Measurements from ENCODE around the gene STX16.
"Not testable (repeated sequence)": the region's sequence is repeated elsewhere in the genome, so short reads cannot be mapped to it uniquely, and the experiment has no call there.

The STX16 gene

DNA sequence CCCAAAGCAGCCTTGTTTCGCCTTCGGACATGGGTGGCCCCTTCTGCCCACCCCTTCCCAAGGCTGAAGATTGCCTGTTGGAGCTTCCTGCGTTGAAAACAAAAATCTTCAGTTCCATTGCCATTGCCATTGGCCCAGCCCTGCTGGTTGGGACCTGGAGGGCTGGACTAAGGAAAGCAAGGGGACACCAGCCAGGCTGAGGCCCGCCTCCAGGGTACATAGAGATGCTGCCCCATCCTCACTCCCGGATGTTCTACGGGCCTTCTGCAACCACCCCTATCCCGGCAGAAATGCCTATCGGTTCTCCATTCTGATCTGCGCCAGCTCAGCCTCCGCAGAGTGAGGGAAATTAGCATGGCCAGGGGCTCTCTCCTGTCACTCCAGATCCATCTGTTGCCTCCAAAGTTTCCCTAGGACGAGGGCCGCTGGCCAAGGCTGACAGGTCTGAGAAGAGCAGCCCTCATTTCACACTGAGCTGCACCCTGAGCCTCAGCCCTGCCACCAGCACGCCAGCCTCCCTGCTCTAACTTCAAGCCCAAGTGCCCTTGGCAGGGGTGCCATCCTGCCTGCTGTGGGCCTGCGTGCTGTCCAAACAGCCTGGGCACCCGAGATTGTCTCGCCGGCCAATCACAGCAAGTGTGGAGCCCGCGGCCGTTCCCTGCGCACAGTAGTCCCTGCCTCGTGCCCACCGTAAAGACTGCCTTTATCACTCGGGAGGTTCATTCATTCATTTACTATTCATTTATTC, 13.4 kb upstream of the STX16 start:
- peak; percentile 51 for DNase-seq

DNA sequence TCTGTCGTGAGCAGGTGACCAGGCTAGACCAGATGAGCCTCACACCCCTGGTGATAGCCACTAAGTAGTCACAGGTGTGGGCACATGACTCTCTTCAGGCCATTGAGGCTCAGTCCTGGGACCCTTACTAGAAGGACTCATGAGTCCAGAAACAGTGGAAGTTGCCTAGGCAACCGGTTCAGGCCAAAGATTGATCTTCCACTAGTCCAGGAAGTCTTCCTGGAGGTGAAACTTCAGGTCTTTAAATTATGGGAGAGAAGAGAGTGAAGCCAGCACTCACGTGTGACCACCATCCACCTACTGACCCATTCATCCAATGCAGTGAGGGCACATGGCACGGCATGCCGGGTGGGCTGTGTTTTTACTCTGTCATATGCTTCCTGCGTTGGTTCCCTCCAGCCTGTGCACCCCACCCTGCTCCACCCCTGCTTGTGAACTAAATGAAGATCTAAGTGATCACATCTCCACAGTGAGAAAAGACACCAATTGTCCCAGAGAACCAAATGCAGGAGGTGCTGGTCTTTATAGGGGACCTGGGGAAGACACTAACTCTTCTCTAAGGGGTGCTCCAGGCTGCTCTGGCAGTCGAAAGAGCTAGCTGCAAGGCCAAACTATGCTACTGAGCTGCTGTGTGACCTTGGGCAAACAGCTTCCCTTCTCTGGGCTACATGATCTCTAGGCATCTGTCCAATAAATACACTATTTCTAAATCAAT, 12.5 kb upstream of the STX16 start:
- peak; percentile 53 for DNase-seq

DNA sequence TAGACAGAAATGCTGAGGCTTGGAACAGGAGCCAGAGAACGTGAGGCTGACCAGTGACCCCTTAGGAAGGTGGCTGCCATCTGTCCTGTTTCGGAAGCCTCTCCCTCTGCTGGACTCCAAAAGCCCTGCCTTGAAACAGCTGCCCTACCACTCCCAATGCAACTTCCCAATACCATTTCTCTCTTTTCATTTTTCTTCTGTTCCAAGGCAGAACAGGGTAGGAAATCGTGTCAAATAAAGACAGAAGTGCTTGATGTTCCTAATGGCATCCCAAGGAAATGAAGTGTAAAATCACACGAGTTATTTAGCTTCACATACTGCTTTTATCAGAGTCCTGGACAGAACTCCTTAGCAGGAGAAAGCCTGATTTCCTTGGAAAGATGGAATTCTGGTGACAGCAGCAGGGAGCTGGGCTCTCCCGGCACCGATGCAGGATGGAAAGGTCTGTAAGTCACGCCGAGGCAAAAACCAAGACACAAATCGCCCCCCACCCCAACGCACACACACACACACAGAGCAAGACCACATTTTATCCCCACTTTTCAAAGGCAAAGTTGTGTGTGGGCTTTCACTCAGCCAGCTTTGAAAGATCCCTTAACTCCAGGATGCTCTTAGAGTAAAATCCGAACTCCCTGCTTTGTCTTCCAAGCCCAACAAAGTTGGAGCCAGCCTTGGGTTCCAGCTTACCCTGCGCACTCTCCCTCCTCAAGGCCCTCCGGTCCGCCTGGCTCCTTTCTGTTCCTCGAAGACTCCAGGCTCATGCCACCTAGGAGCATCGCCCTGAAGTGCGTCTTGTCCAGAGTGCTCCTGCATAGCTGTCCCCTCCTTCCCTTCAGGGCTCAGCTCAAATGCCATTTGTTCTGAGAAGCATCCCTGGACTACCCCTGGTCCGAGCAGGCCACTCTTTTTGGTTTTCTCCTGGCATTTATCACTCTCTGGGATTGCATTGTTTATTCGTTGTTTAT, 11.6 kb upstream of the STX16 start:
- peak; percentile 45 for DNase-seq

DNA sequence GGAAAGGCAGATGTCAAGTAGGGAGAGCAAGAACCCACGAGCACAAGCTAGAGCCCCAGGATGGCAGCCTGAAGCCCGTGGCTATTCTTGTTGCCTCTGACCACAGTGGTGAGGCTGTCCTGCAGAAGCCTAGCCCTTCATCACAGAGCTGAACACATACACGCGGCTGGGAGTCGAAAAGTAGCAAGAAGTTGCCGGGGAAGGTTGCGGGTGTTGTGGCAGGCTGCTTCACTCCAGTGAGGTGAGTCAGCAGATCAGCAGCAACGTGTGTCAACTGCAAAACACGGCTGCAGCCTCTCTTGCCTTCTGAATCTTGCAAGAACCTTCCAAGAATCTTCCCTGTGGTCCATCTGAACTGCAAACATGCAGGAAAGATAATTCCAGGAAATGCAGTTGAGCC, 10.6 kb upstream of the STX16 start:
- peak; percentile 57 for DNase-seq

DNA sequence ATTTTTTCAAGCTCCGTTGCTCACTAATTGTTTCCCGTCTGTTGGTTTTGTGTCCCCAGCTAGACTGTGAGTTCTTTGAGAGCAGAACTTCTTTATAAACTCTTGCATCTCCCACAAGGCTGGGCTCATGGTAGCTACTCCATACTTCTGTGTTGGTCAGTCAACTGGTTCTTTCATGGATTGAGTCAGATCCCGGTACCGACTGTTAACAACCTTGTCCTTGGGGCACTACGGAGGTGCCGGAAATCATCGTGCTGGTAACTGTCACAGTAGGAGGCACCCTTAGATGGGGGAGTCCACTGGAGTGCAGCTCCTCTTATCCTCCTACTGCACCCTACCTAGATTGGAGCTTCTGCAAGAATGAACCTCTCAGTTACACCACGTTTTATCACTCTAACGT, 8.6 kb upstream of the STX16 start:
- DNase-seq = peak; percentile 25

DNA sequence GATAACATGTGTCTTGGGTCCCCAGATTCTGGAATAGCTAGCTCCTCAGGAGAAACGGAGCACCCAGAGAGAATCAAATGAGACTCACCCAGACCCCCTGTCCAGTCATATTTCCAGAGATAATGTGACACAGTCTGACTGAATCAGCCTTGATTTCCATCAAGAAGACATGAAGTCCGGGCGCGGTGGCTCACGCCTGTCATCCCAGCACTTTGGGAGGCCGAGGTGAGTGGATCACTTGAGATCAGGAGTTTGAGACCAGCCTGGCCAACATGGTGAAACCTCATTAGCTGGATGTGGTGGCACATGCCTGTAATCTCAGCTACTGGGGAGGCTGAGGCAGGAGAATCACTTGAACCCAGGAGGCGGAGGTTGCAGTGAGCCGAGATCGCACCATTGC, 8.2 kb upstream of the STX16 start:
- peak; percentile 28 for DNase-seq

DNA sequence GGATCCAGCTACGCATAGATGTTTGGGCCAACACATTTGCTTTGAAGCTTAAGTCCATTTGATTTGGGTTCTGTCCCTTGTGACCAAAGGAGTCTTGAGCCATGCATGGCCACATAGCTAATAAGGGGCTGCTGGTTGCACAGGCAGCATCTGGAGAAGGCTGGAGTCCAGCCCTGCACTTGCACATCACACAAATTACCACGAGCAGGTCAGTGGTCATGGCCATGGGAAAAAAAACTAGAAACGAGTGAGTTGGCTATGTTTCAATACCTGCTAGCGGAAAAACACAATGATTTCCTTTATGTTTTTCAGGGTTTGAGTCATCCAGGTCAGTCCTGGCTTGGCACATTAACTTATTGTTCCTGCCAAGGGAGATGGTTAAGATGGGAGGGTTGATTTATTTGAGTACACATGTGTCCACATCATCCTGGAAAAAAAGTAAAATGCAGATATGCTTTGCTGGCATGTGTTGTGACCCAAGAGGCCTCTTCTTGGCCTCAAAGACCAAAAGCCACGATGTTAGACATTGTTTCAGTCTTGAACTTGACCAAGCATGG, 5.6 kb upstream of the STX16 start:
- DNase-seq = no peak

DNA sequence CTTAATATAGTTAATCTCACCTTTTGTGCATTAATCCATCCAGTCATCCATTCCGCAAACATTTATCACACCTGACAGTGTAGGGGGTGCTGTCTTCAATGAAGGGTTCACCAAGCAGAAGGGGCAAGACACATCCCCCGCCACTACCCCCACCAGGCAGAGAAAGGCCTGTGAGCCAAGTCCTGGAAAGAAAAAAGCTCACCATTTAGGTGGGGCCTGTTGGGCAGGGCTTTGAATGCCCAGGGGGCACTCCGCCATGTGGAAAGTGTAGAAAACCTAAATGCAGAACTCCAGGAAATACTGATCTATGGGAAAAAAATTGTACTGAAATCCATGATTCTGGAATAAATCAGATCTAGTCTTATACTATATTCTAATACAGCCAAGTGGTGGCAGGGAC, 4.8 kb upstream of the STX16 start:
- DNase-seq = no peak

DNA sequence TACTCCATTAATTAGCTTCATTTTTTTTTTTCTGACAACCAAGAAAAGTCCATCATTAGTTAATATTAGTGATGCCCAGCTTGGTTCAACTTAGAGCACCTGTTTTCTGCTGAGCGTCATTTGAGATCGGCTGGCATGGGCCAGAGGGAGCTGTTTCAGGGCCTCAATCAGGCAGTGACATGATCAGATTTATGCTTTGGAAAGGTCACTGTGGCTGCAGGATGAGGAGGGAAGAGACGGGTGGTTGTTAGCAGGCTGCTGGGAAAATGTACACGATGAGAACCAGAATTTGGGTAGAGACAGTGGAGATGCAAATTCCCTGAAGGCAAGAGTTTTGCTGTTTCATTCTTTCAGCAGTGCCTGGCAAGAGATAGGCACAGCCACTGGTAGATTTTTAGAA, 4.4 kb upstream of the STX16 start:
- DNase-seq = no peak

DNA sequence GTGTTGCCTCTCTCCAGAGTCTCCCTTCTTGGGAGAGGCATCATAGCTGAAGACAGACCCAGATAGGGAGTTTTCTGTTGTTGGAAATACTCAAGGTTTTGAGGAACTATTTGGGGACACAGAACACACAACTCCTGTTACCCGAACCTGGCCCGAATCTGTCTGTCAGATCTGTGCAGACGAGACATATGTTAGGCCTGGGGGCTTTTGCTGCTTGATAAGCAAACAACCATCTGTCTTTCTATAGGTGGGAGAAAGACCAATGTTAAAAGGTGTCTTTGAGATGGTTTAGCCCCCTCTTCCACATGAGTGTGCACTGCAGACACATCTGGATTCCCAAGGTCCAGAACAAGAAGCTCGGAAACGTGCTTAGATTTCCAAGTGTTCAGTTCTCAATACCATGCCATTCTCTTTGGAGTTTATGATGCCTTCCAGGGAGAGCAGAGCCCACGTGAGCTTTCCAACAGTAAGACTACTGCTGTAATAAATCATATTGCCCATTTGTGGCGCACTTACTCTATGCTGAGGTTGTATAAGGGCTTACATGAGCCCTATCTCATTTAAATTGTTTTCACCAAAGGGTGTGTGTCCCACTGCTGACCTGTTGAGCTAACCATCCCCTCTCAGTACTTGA, 3.8 kb upstream of the STX16 start:
- no peak for DNase-seq

DNA sequence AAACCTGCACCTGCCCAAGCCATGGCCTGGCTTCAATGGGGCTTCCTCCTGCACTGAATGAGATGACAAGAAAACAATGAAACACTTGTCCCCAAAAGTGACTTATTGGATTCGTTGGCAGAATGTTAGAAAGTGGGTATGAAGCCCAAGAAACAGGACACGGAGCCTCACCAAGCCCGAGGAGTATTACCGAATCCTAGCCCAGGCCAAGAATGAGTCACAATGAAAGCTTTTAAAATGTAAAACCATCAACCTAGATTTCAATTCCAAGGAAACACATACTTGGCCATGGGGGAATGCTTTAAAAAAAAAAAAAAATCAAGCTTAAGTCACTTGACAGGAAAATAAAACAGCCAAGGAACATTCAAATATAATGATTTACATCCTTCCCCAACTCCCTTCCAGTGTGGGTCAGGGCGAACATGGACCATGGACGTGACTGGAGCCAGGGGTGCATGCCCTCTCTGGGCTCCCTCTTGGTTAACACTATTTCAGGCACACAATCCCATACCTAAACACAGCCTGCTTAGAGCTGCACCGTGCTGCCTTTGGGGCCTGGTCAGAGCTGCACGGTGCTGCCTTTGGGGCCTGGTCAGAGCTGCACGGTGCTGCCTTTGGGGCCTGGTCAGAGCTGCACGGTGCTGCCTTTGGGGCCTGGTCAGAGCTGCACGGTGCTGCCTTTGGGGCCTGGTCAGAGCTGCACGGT, 3.1 kb upstream of the STX16 start:
- no peak for DNase-seq

DNA sequence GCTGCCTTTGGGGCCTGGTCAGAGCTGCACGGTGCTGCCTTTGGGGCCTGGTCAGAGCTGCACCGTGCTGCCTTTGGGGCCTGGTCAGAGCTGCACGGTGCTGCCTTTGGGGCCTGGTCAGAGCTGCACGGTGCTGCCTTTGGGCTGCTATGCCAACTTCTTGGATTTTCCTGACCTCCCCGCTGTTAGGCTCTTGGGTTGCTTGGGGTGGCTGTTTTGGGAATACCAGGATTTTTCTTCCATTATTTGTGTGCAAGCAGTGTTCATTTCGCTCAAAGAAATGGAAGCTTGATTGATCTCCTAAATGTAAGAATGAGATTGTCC, 2.6 kb upstream of the STX16 start:
- not testable (repeated sequence) for DNase-seq

DNA sequence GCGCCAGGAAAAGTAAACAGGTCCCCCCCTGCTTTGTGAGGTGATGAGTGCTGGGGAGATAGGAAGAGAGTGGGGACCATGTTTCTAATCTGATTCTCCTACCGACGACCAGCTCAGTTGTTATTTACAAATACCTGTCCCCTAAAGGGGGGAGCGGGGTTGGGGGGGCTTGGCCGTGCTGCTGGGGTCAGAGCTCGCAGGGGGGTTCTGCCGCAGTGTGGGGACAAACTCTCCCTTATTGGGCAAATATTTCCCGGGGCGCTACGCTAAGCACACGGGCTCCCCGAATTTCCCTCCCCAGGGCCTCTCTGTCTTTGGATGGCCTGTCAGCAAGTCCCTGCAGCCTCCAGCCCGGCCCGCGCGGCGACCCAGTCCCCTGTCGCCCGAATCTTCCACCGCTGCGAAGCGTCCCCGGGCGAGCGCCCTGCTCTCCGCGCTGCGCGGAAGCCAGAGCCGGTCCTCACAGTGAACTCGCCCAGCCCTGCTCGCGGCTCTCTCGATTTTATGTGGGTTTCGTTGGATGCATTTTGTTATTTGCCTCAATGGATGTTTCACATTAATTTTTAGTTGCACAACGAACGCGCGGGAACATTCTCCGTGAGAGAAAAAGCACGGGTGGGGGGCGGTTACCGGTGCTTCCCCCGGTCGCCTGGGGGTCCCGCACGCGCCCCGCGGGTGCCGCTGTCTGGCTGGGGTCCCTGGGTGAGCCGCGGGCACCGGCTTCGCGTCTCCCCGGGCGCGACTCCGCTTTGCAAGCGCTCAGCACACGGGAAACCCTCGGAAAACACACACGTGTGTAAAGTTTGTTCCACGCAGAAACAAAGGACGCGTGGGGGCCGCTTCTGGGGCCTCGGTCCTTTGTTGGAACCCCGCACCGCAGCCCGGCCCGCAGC, 1.5 kb upstream of the STX16 start:
- DNase-seq = peak; percentile 81

DNA sequence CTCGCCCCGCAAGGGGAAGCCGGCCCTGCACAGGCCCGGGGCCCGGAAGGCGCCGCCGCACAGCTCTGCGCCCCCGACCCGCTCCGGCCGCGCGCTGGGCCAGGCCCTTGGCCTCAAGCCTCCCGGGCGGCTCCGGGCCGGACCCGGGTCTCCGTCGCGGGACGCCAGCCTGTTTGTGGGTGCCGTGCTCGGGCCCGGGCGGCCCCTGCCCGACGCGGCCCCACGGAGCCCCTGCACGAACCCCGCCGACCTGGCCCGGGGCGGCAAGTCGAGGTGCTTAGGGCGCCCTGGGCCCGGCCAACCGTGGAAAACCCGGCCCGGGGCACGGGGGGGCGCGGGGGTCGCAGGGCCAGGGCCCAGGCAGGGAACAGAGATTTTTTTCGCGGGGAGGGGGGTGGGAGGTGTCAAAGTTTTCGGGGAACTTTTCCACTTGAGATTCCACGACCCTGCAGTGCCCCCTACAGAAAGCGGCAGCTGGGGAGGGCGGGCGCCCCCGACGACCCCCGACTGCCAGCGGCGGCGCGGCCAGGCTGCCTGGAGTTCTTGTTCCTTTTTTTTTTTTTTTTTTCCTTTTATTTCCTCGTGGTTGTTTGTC, 805 bp upstream of the STX16 start:
- peak; percentile 79 for DNase-seq

DNA sequence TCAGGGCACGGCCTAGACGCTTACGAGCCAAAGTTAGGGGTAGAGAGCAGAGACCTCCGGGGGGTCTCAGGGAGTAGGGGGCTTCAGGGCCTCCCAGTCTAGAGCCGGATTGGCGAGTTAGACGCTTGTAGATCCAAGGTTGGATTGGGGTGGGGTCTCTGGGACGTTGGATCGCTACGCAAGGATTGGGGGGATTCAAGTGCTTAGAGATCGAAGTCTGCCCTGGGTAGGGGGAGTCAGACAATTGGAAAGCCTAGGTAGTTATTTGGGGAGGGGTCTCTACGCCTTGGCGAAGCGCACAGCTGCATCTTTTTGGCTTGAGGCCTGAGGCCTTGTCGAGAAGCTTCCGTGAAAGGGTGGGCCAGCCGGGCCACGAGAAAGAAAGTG, 469 bp downstream of the STX16 start:
- DNase-seq = no peak

DNA sequence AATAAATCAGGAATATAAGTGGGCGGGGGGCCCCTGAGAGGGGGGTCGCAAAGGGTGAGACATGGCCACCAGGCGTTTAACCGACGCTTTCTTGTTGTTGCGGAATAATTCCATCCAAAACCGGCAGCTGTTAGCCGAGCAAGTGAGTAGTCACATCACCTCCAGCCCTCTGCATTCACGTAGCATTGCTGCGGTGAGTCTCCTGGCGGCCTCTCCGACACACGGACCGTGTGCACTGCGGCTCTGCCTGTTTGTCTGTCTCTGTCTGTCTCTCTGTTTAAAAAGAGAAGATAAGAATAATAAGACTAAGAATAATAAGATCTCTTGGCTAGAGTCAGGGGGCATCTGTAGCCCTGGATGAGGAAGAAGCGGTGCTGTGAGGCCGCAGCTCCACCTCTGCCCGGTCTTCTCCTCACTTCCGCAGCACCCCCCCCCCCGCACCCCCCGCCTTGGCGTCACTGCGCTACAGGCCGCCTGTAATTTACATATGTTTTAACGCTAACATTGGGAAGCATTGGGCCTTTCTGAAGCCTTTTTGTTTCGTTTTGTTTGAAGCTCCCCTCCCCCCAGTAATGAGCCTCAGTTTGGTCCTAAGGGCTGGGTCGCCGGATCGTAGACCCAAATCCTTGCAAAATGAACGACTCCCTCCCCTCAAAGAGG, 993 bp downstream of the STX16 start:
- peak; percentile 88 for DNase-seq

DNA sequence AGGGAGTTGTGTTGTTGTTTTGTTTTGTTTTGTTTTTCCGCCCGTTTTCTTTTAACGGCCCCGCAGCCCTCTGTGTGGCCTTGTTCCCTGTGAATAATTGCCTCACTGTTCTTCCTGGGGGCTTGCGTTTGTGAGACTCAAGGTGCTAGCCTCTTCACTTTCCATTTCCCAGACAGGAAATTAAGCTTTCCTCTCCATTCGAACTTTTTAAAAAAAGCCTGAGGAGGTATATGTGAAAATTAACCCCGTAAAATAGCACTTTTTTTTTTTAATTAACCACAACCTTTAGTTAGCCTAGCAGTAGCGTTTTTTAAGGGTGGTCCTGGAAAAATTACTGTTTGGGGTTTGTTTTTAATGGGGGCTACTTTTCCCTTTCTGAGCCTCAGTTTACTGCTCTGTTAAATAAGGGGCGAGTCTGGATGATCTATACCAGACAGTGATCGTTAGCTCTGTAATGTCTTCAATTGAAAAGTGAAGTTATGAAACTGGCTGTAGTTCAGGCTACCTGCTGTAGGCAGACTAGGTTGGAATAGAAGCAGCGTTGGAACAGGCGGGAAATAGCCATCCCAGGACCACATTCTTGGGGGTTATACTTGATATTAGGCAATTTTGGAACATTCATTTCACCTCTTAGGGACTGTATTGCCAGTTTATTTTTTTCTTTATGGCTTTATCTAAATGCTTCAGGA, 1.7 kb downstream of the STX16 start:
- DNase-seq = no peak

DNA sequence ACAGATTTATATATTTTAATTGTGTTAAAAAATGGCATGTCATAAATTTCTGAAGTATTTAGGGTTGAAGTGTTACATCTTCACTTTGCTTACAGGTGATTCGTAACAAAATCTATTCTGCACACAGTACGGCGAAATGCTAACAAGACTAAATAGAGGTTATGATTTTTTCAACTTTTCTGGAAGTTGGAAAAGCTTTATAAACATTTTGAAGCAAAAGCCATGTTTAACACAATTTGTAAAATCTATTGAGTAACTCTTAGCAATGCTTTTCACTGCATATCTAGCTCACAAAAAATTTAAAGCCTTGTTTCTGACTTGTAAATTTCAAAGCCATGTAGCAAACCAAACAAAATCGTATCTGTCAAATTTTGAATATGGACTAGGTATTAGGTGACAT, 3.3 kb downstream of the STX16 start:
- no peak for DNase-seq

DNA sequence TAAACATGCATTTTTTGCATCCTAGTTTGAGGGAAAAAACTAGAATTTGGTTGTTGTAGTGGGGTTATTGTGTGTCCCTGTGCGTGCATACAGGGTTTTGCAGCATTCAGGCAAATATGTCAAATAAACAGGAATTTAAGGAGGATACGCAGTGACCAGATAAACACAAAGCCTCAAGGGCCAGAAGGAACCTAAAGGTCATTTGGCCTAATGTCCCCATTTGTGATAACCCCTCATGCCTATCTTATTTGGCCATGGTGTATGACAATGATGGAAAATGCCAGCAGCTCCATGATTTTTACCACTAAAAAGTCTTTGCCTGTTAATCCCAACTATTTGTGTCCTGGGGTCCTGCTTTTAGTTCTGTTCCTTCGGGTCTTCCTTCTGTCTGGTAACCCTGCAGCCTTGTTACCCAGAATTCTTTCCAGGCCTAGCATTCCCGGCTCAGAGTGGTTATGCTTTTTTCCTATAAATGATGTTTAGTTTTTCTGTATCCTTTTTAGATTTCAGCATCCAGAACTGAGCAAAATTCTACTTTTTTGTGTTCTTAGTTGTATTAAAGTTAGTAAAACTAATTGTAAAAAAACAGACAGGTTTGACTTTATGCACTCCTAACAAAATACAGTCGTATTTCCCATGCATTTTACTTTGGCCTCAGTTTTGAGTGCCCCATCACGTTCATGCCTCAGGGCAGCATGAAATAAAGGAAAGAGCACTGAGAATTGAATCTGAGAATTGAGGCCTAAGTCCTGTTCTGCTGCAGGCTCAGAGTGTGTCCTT, 4.4 kb downstream of the STX16 start:
- no peak for DNase-seq

Data from activated effector memory CD4-positive, alpha-beta T cell treated with anti-CD3 and anti-CD28 coated beads, Interleukin-2, amount 50 U/mL, for 16 hours (primary cell).